Measurements from ENCODE around the gene ELFN1. TPM values are rescaled to one million over a fixed set of nuclear protein-coding genes. Genes with fewer than 3 reads are reported as not detected.

ELFN1 gene
- total and polyA plus RNA-seq, 2 donors (not counting 3 experiments of a cell fraction or from before 2014, with no cell fraction given): 0.37 to 1.0 TPM

DNA sequence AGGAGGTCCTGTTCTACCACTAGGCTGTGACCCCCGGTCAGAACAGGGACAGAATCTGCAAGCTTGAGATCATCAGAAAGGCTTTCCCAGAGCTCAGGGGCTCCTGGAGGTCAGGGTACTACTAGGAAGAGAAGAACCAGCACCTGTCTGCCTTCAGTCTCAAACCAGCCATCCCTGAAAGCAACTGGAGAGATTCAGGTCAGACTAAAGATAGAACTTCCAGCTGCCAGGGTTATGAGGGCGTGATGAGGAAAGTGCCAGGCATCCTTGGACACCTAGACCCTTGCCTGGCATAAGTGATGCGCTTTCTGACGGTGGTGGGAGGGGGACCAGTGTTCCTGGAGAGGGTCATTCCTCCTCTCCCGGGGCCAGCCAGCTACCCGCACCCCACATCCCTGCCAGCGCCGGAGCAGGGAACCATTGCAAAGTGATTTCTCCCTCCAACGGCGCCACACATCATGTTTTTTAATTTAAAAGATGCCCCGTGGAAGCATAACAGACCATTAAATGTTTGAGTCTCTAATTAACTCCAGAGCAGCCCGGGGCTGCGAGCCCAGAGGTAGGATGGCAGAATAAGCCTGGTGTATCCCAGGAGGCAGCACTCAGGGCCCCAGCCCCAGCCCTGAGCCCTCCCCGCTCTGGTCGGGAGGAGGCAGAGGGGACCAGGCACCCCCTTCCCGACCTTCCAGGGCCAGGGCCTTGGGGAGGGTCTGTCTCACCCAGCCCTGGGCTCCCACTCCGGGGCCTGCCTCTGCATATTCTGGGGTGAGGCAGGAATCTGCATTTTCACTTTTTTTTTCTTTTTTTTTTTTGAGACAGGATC is 64.0 kb downstream of the ELFN1 start:
- H3K4me2 ChIP-seq (ENCODE audit: insufficient read depth, low read length): no peak overlapping the region
- H3K27ac ChIP-seq (ENCODE audit: insufficient read depth, low read depth, low read length): no peak overlapping the region
- no TSS peak for BruUV-seq (replicated peaks)
- H3K27me3 ChIP-seq (ENCODE audit: control insufficient read depth in 2 of 2, insufficient read depth in 2 of 2, low read length in 2 of 2): no peaks in the 10 kb centered on the region
- ChIA-PET POLR2A (no interaction called here), CTCF (interaction anchor here (1.1 kb wide), 1 partner anchor 13 kb away, joined by 3 read pairs; no protein-coding TSS in a partner anchor)
- DNase-seq (ENCODE audit: low read depth, low spot score) (no peak), FAIRE-seq (no peak)
- H3K9me3 ChIP-seq (replicated peaks; ENCODE audit: control insufficient read depth, insufficient read depth, low read length): no peaks in the 10 kb centered on the region
- H3K36me3 ChIP-seq (ENCODE audit: control insufficient read depth in 2 of 2, extremely low read depth in 1 of 2, insufficient read depth in 2 of 2, low read length in 2 of 2): no peaks in the 10 kb centered on the region
- H2AFZ ChIP-seq (ENCODE audit: low read depth, low read length): no peak overlapping the region
- no peak overlapping the region for H3K4me3 ChIP-seq (replicated peaks in 1 of 3; ENCODE audit: insufficient read depth in 1 of 3, low read depth in 1 of 3, low read length in 3 of 3)
- H3K9ac ChIP-seq (replicated peaks; ENCODE audit: extremely low read depth, insufficient read depth, low read length): no peak overlapping the region
- no peaks in the 10 kb centered on the region for H4K20me1 ChIP-seq (replicated peaks; ENCODE audit: control insufficient read depth, extremely low read depth, insufficient read depth, low read length)
- H3K9me1 ChIP-seq (replicated peaks; ENCODE audit: control insufficient read depth, extremely low read depth, insufficient read depth, low read length): no peaks in the 10 kb centered on the region
- H3K4me1 ChIP-seq (ENCODE audit: control insufficient read depth, extremely low read depth, insufficient read depth, low read length): no peaks in the 10 kb centered on the region
- TF ChIP-seq JUN (IDR thresholded peaks at IDR 0.05; ENCODE audit: borderline replicate concordance, insufficient read depth, insufficient read length, low read depth) (no peak), POLR2A (IDR thresholded peaks at IDR 0.05; ENCODE audit: low read depth, low read length) (no peak), MAX (IDR thresholded peaks at IDR 0.05; ENCODE audit: insufficient read depth, insufficient read length) (no peak), MYC (IDR thresholded peaks at IDR 0.05; ENCODE audit: low read depth, low read length) (no peak), FOS (IDR thresholded peaks at IDR 0.05; ENCODE audit: borderline replicate concordance, insufficient read depth, low read length) (no peak), EZH2 (IDR thresholded peaks at IDR 0.05; ENCODE audit: borderline replicate concordance, low read depth, low read length, severe bottlenecking) (no peak), POLR2AphosphoS5 (IDR thresholded peaks at IDR 0.05; ENCODE audit: insufficient read depth, low read depth, low read length) (no peak), GATA2 (IDR thresholded peaks at IDR 0.05; ENCODE audit: insufficient read depth, insufficient read length, low read depth, low read length) (no peak)
- TF ChIP-seq, protein P1, sequence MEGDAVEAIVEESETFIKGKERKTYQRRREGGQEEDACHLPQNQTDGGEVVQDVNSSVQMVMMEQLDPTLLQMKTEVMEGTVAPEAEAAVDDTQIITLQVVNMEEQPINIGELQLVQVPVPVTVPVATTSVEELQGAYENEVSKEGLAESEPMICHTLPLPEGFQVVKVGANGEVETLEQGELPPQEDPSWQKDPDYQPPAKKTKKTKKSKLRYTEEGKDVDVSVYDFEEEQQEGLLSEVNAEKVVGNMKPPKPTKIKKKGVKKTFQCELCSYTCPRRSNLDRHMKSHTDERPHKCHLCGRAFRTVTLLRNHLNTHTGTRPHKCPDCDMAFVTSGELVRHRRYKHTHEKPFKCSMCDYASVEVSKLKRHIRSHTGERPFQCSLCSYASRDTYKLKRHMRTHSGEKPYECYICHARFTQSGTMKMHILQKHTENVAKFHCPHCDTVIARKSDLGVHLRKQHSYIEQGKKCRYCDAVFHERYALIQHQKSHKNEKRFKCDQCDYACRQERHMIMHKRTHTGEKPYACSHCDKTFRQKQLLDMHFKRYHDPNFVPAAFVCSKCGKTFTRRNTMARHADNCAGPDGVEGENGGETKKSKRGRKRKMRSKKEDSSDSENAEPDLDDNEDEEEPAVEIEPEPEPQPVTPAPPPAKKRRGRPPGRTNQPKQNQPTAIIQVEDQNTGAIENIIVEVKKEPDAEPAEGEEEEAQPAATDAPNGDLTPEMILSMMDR (IDR thresholded peaks at IDR 0.05; ENCODE audit: extremely low read depth in 1 of 2, insufficient read depth in 1 of 2, low read depth in 1 of 2, low read length in 2 of 2): no peak
- no peaks in the 10 kb centered on the region for H3K79me2 ChIP-seq (ENCODE audit: control insufficient read depth, insufficient read depth, low read length)
- intact Hi-C loops (cut with micrococcal nuclease): no loop called here
- dilution Hi-C loops (cut with MboI; ENCODE audit: extremely low pct_ligation_motif_present, low sequenced_read_pairs): no loop called here

Data from endothelial cell of umbilical vein (primary cell).